ENCODE measurements around the gene GATB.

GATB gene

GRCh38 chr4:151652841-151653547, 107.8 kb downstream of the GATB start:
- Histone ChIP-seq H3K27me3 (ENCODE audit: insufficient read depth, low read depth) (no peaks in the 10 kb centered on the region), H4K20me1 (ENCODE audit: insufficient read depth) (no peaks in the 10 kb centered on the region), H3K79me2 (ENCODE audit: insufficient read depth, low read depth) (no peaks in the 10 kb centered on the region), H3K36me3 (ENCODE audit: insufficient read depth) (no peaks in the 10 kb centered on the region), H3K4me2 (no peak overlapping the region), H2AFZ (ENCODE audit: low read depth) (no peak overlapping the region), H3K9ac (no peak overlapping the region), H3K4me1 (ENCODE audit: low read depth, poor library complexity, severe bottlenecking) (no peaks in the 10 kb centered on the region), H3K4me3 (IDR thresholded peaks at IDR 0.05; ENCODE audit: insufficient read depth, low read depth, low read length) (no peak overlapping the region), H3K27ac (no peak overlapping the region)
- no peak for TF ChIP-seq CTCF (conservative IDR thresholded peaks at IDR 0.05; ENCODE audit: low read depth, low read length)

- Histone ChIP-seq H3K79me2 (ENCODE audit: insufficient read depth, low read depth) (no peaks in the 10 kb centered on the region), H3K27me3 (ENCODE audit: insufficient read depth, low read depth) (no peaks in the 10 kb centered on the region), H3K4me1 (ENCODE audit: low read depth, poor library complexity, severe bottlenecking) (no peaks in the 10 kb centered on the region), H2AFZ (ENCODE audit: low read depth) (no peak overlapping the region), H3K27ac (no peak overlapping the region), H3K4me3 (IDR thresholded peaks at IDR 0.05; ENCODE audit: insufficient read depth, low read depth, low read length) (no peak overlapping the region), H4K20me1 (ENCODE audit: insufficient read depth) (no peaks in the 10 kb centered on the region), H3K9ac (no peak overlapping the region), H3K4me2 (no peak overlapping the region), H3K36me3 (ENCODE audit: insufficient read depth) (no peaks in the 10 kb centered on the region)
- no peak for TF ChIP-seq CTCF (conservative IDR thresholded peaks at IDR 0.05; ENCODE audit: low read depth, low read length)
Measured at GRCh38 chr4:151651496-151651895, 109.3 kb downstream of the GATB start.

- no peak for TF ChIP-seq CTCF (conservative IDR thresholded peaks at IDR 0.05; ENCODE audit: low read depth, low read length)
- Histone ChIP-seq H3K4me3 (IDR thresholded peaks at IDR 0.05; ENCODE audit: insufficient read depth, low read depth, low read length) (no peak overlapping the region), H3K27ac (no peak overlapping the region), H3K27me3 (ENCODE audit: insufficient read depth, low read depth) (no peaks in the 10 kb centered on the region), H3K4me2 (no peak overlapping the region), H3K4me1 (ENCODE audit: low read depth, poor library complexity, severe bottlenecking) (no peaks in the 10 kb centered on the region), H4K20me1 (ENCODE audit: insufficient read depth) (no peaks in the 10 kb centered on the region), H3K9ac (no peak overlapping the region), H3K79me2 (ENCODE audit: insufficient read depth, low read depth) (no peaks in the 10 kb centered on the region), H3K36me3 (ENCODE audit: insufficient read depth) (no peaks in the 10 kb centered on the region), H2AFZ (ENCODE audit: low read depth) (no peak overlapping the region)
Measured at GRCh38 chr4:151649479-151649878, 111.3 kb downstream of the GATB start.

- H3K27me3 ChIP-seq (ENCODE audit: insufficient read depth, low read depth) = no peaks in the 10 kb centered on the region
- no peak overlapping the region for H3K9ac ChIP-seq
- TF ChIP-seq CTCF (conservative IDR thresholded peaks at IDR 0.05; ENCODE audit: low read depth, low read length) = no peak
- no peak overlapping the region for H3K4me2 ChIP-seq
- peaks cover 4% of the 10 kb centered on the region for H3K4me1 ChIP-seq (ENCODE audit: low read depth, poor library complexity, severe bottlenecking)
- no peaks in the 10 kb centered on the region for H3K79me2 ChIP-seq (ENCODE audit: insufficient read depth, low read depth)
- no peak overlapping the region for H2AFZ ChIP-seq (ENCODE audit: low read depth)
- no peak overlapping the region for H3K27ac ChIP-seq
- no peaks in the 10 kb centered on the region for H4K20me1 ChIP-seq (ENCODE audit: insufficient read depth)
- H3K4me3 ChIP-seq (IDR thresholded peaks at IDR 0.05; ENCODE audit: insufficient read depth, low read depth, low read length) = no peak overlapping the region
- H3K36me3 ChIP-seq (ENCODE audit: insufficient read depth) = no peaks in the 10 kb centered on the region
Measured at GRCh38 chr4:151646322-151646721, 114.5 kb downstream of the GATB start.

Measured in KMS-11 (cell line).